ENCODE data around the gene SASS6. TPM values are rescaled to one million over a fixed set of nuclear protein-coding genes. Genes with fewer than 3 reads are reported as not detected.

Gene SASS6
- total and polyA plus RNA-seq, 10 of the 15 experiments (the other 5 are each of a cell fraction or from before 2014, with no cell fraction given): 6.6 to 17.9 (median 10.2) TPM

- 0% methylated on average over 4 of the region's 4 CpGs for WGBS (ENCODE audit: insufficient coverage, insufficient replicate concordance, low lambda C conversion rate, missing lambda C conversion rate)
Measured at GRCh38 chr1:100152271-100152670, 19.5 kb upstream of the SASS6 start.

More at GRCh38 chr1:100152271-100152670, 19.5 kb upstream of the SASS6 start:
- no peak overlapping the region for H3K27ac ChIP-seq (ENCODE audit: control insufficient read depth, insufficient read depth)
- ChIA-PET CTCF (interaction anchor here (0.7 to 3.3 kb wide), 4 partner anchors 12 to 307 kb away, joined by 3 to 17 read pairs (median 4); no protein-coding TSS in a partner anchor), POLR2A (interaction anchor here (0.6 to 1.4 kb wide), 2 partner anchors 19 to 35 kb away, joined by 3 read pairs; partner anchors contain the start of gene TRMT13), SMC1A (ENCODE audit: uncharacterized antibody, unreplicated experiment) (interaction anchor here (0.7 to 1.7 kb wide), 6 partner anchors 9 to 716 kb away, joined by 3 to 4 read pairs (median 3); no protein-coding TSS in a partner anchor), RAD21 (ENCODE audit: unreplicated experiment) (interaction anchor here (1.1 kb wide), 1 partner anchor 21 kb away, joined by 4 read pairs; no protein-coding TSS in a partner anchor)
- ATAC-seq (peak; percentile 93), FAIRE-seq (no peak), DNase-seq (ENCODE audit: low read depth, low spot score) (no peak)
- BruUV-seq (replicated peaks): no TSS peak
- H3K27me3 ChIP-seq (replicated peaks in 1 of 2; ENCODE audit: control insufficient read depth in 2 of 2, insufficient read depth in 2 of 2, low read length in 1 of 2): no peaks in the 10 kb centered on the region
- H3K9ac ChIP-seq (ENCODE audit: control insufficient read depth, insufficient read depth, low read length): no peak overlapping the region; the same call in 1 of the 2 replicates
- in situ Hi-C loops (cut with MboI) (no loop called here), intact Hi-C loops (cut with micrococcal nuclease; ENCODE audit: unreplicated experiment) (loop anchor here (5.0 kb wide), 1 partner anchor 305 kb away; no protein-coding TSS in a partner anchor)
- H3K79me2 ChIP-seq (ENCODE audit: control insufficient read depth, insufficient read depth, low read length): no peaks in the 10 kb centered on the region
- H4K20me1 ChIP-seq (ENCODE audit: control insufficient read depth, insufficient read depth): no peaks in the 10 kb centered on the region
- H3K4me1 ChIP-seq (ENCODE audit: control insufficient read depth, insufficient read depth, low read length): peaks cover 8% of the 10 kb centered on the region
- H3K9me3 ChIP-seq (replicated peaks; ENCODE audit: control insufficient read depth, insufficient read depth, low read length): no peaks in the 10 kb centered on the region
- TF ChIP-seq IKZF1 (conservative IDR thresholded peaks at IDR 0.05) (peak; percentile 55; the same call in 1 of the 2 replicates), RUNX3 (IDR thresholded peaks at IDR 0.05; ENCODE audit: low read length) (0 out of 2 replicates have a peak, but pooled peaks have one; percentile 18), BCL11A (IDR thresholded peaks at IDR 0.05; ENCODE audit: low read depth, low read length) (0 out of 2 replicates have a peak, but pooled peaks have one; percentile 25), POLR2AphosphoS2 (IDR thresholded peaks at IDR 0.05; ENCODE audit: low read depth, low read length) (no peak), SPI1 (IDR thresholded peaks at IDR 0.05; ENCODE audit: borderline replicate concordance, insufficient read depth, low read depth, low read length) (peak; percentile 95), ETV6 (conservative IDR thresholded peaks at IDR 0.05 in 1 of 2, IDR thresholded peaks at IDR 0.05 in 1 of 2; ENCODE audit: borderline replicate concordance in 1 of 2, low read depth in 1 of 2) (peak in 1 of 2 experiments; percentile 54; a peak in 1 of 4 replicates), DPF2 (IDR thresholded peaks at IDR 0.05) (0 out of 2 replicates have a peak, but pooled peaks have one; percentile 62), RB1 (IDR thresholded peaks at IDR 0.05; ENCODE audit: borderline replicate concordance) (no peak), JUNB (IDR thresholded peaks at IDR 0.05) (peak; percentile 69), CREB1 (IDR thresholded peaks at IDR 0.05; ENCODE audit: low read depth) (no peak), TCF7 (IDR thresholded peaks at IDR 0.05; ENCODE audit: borderline replicate concordance) (peak; percentile 26; the same call in 1 of the 2 replicates), NFIC (IDR thresholded peaks at IDR 0.05; ENCODE audit: low read depth, low read length) (peak; percentile 36; the same call in 1 of the 2 replicates), IRF4 (IDR thresholded peaks at IDR 0.05; ENCODE audit: low read depth, low read length) (peak; percentile 83), IKZF2 (IDR thresholded peaks at IDR 0.05) (peak; percentile 66; a peak in 3 of 4 replicates), ZBTB40 (IDR thresholded peaks at IDR 0.05; ENCODE audit: borderline replicate concordance) (no peak), SMC3 (IDR thresholded peaks at IDR 0.05; ENCODE audit: borderline replicate concordance, low read length) (no peak; the same call in 1 of the 2 replicates), EED (IDR thresholded peaks at IDR 0.05; ENCODE audit: low read depth) (peak; percentile 29; the same call in 1 of the 2 replicates)
- TF ChIP-seq, protein P1, sequence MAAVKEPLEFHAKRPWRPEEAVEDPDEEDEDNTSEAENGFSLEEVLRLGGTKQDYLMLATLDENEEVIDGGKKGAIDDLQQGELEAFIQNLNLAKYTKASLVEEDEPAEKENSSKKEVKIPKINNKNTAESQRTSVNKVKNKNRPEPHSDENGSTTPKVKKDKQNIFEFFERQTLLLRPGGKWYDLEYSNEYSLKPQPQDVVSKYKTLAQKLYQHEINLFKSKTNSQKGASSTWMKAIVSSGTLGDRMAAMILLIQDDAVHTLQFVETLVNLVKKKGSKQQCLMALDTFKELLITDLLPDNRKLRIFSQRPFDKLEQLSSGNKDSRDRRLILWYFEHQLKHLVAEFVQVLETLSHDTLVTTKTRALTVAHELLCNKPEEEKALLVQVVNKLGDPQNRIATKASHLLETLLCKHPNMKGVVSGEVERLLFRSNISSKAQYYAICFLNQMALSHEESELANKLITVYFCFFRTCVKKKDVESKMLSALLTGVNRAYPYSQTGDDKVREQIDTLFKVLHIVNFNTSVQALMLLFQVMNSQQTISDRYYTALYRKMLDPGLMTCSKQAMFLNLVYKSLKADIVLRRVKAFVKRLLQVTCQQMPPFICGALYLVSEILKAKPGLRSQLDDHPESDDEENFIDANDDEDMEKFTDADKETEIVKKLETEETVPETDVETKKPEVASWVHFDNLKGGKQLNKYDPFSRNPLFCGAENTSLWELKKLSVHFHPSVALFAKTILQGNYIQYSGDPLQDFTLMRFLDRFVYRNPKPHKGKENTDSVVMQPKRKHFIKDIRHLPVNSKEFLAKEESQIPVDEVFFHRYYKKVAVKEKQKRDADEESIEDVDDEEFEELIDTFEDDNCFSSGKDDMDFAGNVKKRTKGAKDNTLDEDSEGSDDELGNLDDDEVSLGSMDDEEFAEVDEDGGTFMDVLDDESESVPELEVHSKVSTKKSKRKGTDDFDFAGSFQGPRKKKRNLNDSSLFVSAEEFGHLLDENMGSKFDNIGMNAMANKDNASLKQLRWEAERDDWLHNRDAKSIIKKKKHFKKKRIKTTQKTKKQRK (IDR thresholded peaks at IDR 0.05; ENCODE audit: low read depth, low read length): no peak
- no peak overlapping the region for H2AFZ ChIP-seq (ENCODE audit: control insufficient read depth, low read depth, low read length)
- H3K4me2 ChIP-seq (ENCODE audit: control insufficient read depth, insufficient read depth): peak overlapping the region; percentile 63; the same call in 1 of the 2 replicates
- H3K4me3 ChIP-seq: no peak overlapping the region
- H3K36me3 ChIP-seq (ENCODE audit: control insufficient read depth in 2 of 2, insufficient read depth in 2 of 2, low read length in 1 of 2): peaks cover 0 to 7% of the 10 kb centered on the region in 2 experiments; a peak in 2 of 4 replicates

Data from GM12878 (cell line).